Vagina (tissue), 2 donors: Measurements from ENCODE around the gene DCD. TPM values are rescaled to one million over a fixed set of nuclear protein-coding genes. Genes with fewer than 3 reads are reported as not detected.

ENCODE experiments used
- DNase-seq, 2 donors: peaks; one replicate each; pipeline ENCODE4 v3.0.0-alpha.2; 2017; ENCODE audit errors: extremely low spot score in 2 of 2
- H3K27ac ChIP-seq: fragments of 200-600 bp; sonication (generic); one replicate; pipeline ENCODE4 v1.5.1; 2019
- H3K27me3 ChIP-seq: fragments of 200-600 bp; sonication (generic); one replicate; pipeline ENCODE4 v1.5.1; 2019
- H3K36me3 ChIP-seq, 2 donors: fragments of 200-600 bp; sonication (generic); one replicate each; pipeline ENCODE4 v1.5.1; 2017 to 2019
- H3K4me1 ChIP-seq: fragments of 200-600 bp; sonication (generic); one replicate; pipeline ENCODE4 v1.5.1; 2019
- H3K4me3 ChIP-seq, 2 donors: fragments of 200-600 bp; sonication (generic); 1 replicate in 1 of 2; 2 replicates in 1 of 2; pipeline ENCODE4 v1.5.1; 2016 to 2019
- H3K9me3 ChIP-seq: fragments of 200-600 bp; sonication (generic); one replicate; pipeline ENCODE4 v1.5.1; 2019
- CTCF ChIP-seq, 3 experiments: fragments of 450-650 bp in 2 of 3; fragments of 200-600 bp in 1 of 3; sonication (generic) in 1 of 3; IDR thresholded peaks; one replicate each; pipeline ENCODE4 v1.5.1; 2017 to 2019; ENCODE audit warnings: antibody characterized with exemption in 3 of 3, mild to moderate bottlenecking in 2 of 3, moderate library complexity in 2 of 3
- POLR2A ChIP-seq, 2 donors: fragments of 450-650 bp; IDR thresholded peaks; one replicate each; pipeline ENCODE4 v1.6.1; 2017; ENCODE audit warnings: antibody characterized with exemption in 2 of 2, mild to moderate bottlenecking in 2 of 2, moderate library complexity in 2 of 2
- POLR2AphosphoS5 ChIP-seq, 2 donors: sonication (generic); formaldehyde crosslinking; IDR thresholded peaks; one replicate each; pipeline ENCODE4 v1.9.0; 2017; ENCODE audit warnings: antibody characterized with exemption in 2 of 2, mild to moderate bottlenecking in 2 of 2, low read depth in 1 of 2; ENCODE audit not compliant: insufficient read depth in 1 of 2
- intact Hi-C: fragments of 100-400 bp; cut with DNase I; formaldehyde crosslinking; loops from one replicate; pipeline ENCODE4 v1.15.1; 2023
- total RNA-seq: library from RNA; depleted of rRNA; stranded (reverse); fragments of >200 nt; gene quantifications from one replicate; pipeline ENCODE4 v1.2.3, GENCODE V29; 2016

The DCD gene
- total RNA-seq, 1 donor from 2014 or later: not detected

DNA sequence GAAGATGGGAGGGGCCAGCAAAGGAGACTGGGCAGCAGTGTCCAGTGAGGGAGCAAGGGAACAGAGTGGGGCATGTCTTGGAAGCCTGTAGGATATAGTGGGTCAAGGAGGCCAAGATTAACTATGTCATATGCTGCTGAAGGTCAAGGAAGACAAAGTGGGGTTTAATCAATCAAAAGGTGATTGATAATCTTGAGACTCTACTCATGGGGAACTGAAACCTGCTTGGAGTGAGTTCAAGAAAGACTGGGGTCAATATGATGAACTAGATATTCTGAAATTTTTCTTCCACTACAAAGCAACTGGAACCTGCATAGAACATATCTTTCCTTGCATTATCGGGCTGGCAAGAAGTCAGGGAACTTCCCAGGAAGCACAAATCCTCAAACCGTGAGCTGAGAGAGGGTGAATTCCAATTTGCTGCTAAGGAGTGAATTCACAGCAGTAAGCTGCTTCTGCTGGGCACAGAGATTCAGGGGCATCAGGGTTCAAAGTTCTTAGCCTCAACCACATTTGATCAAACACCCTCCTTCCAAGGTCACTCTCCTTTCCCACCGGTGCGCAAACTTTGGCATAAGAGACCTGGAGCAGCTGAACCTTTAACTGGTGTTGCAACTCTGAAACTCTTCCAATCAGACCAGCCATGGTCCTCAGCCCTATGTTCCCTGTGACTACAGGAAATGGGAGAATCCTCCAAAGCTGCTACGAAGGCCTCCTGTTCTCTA, 40.3 kb upstream of the DCD start:
- intact Hi-C loops: no loop called here
- no peaks in the 10 kb centered on the region for H3K4me1 ChIP-seq
- no peak overlapping the region for H3K27ac ChIP-seq
- no peaks in the 10 kb centered on the region for H3K27me3 ChIP-seq
- TF ChIP-seq CTCF (IDR thresholded peaks at IDR 0.05) (no peak), POLR2AphosphoS5 (IDR thresholded peaks at IDR 0.05; ENCODE audit: insufficient read depth in 1 of 2, low read depth in 1 of 2) (no peak), POLR2A (IDR thresholded peaks at IDR 0.05) (no peak)
- no peaks in the 10 kb centered on the region for H3K36me3 ChIP-seq
- DNase-seq: no peak
- no peak overlapping the region for H3K4me3 ChIP-seq
- no peaks in the 10 kb centered on the region for H3K9me3 ChIP-seq

DNA sequence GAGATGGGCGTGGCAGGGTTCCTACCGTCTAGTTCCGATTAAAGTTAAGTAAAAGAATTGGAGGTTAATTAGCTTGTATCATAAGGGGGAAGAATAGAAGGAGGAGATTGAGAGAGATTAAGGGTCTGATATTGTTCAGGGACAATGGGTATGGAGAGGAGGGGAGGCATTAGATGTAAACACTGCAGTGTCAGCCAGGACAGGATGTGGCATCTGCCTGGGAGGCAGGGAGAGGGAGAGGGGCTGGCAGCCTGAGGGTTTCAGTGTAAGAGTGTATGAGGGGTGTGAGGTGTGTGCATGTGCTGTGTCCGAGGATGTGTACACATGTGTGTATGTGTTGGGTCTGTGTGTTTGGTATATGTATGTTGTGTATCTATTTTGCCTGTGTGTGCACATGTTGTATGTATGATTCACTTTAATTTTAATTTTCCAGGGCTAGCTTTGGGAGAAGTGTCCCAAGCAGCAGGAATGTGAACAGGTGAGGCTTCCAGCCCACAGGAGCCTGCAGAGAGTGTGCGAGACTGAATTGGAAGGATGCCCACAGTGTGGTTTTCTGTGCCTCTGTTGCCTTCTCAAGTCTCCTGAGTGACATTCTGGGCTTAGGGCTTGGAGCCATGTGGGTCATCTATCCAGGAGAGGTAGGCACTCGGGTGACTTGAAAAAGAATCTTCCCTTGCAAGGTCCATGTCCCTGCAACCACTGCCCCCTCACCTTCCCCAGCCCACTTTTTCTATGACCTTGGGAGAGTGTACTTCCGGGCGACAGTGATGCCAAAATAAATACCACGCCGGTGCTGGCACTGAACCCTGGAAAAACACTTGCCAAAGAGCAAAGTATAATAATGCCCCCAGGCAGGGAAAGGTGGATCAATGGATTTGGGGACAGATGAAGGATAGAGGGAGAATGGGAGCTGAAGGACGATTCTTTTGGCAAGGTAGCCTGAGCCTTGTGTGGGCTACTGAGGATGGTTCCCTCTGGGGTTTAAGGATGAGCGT, 36.8 kb upstream of the DCD start:
- TF ChIP-seq CTCF (IDR thresholded peaks at IDR 0.05) (no peak), POLR2A (IDR thresholded peaks at IDR 0.05) (no peak), POLR2AphosphoS5 (IDR thresholded peaks at IDR 0.05; ENCODE audit: insufficient read depth in 1 of 2, low read depth in 1 of 2) (no peak)
- Histone ChIP-seq H3K27me3 (no peaks in the 10 kb centered on the region), H3K27ac (no peak overlapping the region), H3K9me3 (no peaks in the 10 kb centered on the region), H3K4me1 (no peaks in the 10 kb centered on the region), H3K4me3 (no peak overlapping the region), H3K36me3 (no peaks in the 10 kb centered on the region)
- DNase-seq: no peak
- intact Hi-C loops: no loop called here

DNA sequence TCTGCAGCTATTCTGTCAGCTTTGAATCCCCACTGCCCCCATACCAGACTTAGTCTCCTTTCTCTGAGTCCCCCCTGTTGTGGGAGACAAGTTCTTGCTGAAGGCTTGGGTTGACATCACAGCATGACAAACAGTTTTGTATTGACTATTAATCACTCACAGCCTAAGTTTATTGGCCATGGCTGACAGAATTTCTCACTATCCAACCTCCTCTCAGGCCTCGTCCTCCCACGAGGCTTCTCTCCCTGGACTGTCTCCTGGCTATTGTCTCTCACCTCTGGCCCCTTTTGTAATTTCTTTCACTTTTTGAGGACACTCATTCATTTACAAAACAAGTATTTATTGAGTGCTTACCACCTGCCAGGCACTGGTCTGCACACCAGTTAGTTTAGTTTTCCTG, 35.2 kb upstream of the DCD start:
- intact Hi-C loops: no loop called here
- DNase-seq: no peak
- no peaks in the 10 kb centered on the region for H3K9me3 ChIP-seq
- H3K4me1 ChIP-seq: no peaks in the 10 kb centered on the region
- TF ChIP-seq POLR2AphosphoS5 (IDR thresholded peaks at IDR 0.05; ENCODE audit: insufficient read depth in 1 of 2, low read depth in 1 of 2): no peak
- no peak for TF ChIP-seq CTCF (IDR thresholded peaks at IDR 0.05)
- no peak for TF ChIP-seq POLR2A (IDR thresholded peaks at IDR 0.05)
- no peak overlapping the region for H3K4me3 ChIP-seq
- no peaks in the 10 kb centered on the region for H3K36me3 ChIP-seq
- no peak overlapping the region for H3K27ac ChIP-seq
- no peaks in the 10 kb centered on the region for H3K27me3 ChIP-seq

DNA sequence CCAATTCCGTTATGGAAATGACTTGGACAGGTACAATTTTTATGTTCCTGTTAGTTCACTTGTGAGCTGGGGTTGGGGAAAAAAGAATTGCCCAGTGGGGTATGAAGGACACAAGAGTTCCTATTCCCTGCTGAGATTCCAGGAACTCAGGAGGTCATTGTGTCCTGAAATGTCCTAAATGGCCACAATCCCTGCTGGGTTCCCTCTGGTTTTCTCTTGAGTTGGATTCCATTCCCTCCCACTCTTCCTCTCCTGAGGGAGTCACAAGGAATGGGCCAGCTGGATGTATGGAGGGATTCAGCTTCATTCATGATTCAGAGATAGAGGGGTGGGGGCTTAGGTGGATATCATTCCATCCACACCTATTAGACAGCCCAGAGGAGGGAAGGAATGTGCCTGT, 34.5 kb upstream of the DCD start:
- TF ChIP-seq CTCF (IDR thresholded peaks at IDR 0.05) (no peak), POLR2A (IDR thresholded peaks at IDR 0.05) (no peak), POLR2AphosphoS5 (IDR thresholded peaks at IDR 0.05; ENCODE audit: insufficient read depth in 1 of 2, low read depth in 1 of 2) (no peak)
- Histone ChIP-seq H3K36me3 (no peaks in the 10 kb centered on the region), H3K9me3 (no peaks in the 10 kb centered on the region), H3K27ac (no peak overlapping the region), H3K4me1 (no peaks in the 10 kb centered on the region), H3K4me3 (no peak overlapping the region), H3K27me3 (no peaks in the 10 kb centered on the region)
- intact Hi-C loops: no loop called here
- no peak for DNase-seq
